GM15510 (cell line): ENCODE data around the gene PTPN21.

ENCODE experiments used
- POLR2A ChIP-seq: IDR thresholded peaks from 3 replicates; pipeline ENCODE4 v1.6.1; 2011; ENCODE audit warnings: borderline replicate concordance; ENCODE audit not compliant: insufficient read length; ENCODE audit errors: extremely low read depth

The PTPN21 gene

DNA sequence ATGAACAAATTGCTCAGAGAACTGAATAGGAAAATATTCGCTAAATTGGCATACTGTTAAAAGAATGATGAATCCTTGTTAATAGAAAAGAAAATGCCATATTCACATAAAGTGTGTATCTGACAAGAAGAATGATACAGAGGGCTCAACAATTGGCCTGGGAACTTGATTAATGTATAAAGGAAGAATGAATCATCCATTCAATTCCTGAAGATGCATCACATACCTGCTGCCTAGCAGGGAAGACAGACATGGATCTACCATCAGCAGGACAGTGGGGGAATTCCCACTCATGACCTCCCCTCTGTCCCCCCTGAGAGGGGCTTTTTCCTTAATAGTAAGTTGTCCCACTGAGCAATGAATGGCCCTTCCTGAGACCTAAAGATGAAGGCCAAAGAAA, 13.5 kb downstream of the PTPN21 start:
- TF ChIP-seq POLR2A = no peak

- TF ChIP-seq POLR2A = no peak
These were observed 19.0 kb downstream of the PTPN21 start for GRCh38 chr14:88535813-88536212.

DNA sequence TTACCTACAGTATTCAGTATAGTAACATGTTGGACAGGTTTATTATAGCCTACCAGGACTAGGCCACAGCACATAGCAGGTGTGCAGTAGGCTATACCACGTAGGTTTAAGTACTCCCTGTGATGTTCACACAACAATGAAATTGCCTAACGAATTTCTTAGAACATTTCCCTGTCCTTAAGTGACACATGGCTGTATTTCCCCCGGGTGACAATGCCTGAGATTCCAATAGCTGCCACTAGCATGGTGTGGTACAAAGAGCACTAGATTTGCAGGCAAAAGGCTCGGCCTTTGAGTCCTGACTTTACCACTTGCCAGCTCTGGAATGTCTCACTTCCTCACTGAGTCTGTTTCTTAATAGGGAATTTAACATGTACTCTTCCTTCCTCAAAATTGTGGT, 19.7 kb downstream of the PTPN21 start:
- no peak for TF ChIP-seq POLR2A

GRCh38 chr14:88533064-88533602, 21.7 kb downstream of the PTPN21 start:
- TF ChIP-seq POLR2A = no peak

GRCh38 chr14:88522393-88522792, 32.4 kb downstream of the PTPN21 start:
- TF ChIP-seq POLR2A = no peak

DNA sequence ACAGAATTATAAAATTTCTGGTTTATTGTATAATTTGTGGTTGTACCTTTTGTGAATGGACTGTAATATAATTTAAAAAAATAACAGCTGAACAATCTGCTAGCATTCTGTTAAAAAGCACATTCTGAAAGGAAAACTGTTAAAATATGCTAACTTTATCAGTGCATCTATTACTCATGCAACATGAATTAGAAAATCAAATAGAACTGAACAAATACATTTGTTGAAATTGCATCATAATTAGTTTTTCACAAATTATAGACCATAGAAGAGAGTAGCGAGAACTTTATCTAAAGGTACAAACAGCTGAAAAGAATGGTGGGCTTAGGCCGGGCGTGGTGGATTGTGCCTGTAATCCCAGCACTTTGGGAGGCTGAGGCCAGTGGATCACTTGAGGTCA, 33.0 kb downstream of the PTPN21 start:
- no peak for TF ChIP-seq POLR2A

GRCh38 chr14:88519907-88520306, 34.9 kb downstream of the PTPN21 start:
- no peak for TF ChIP-seq POLR2A

DNA sequence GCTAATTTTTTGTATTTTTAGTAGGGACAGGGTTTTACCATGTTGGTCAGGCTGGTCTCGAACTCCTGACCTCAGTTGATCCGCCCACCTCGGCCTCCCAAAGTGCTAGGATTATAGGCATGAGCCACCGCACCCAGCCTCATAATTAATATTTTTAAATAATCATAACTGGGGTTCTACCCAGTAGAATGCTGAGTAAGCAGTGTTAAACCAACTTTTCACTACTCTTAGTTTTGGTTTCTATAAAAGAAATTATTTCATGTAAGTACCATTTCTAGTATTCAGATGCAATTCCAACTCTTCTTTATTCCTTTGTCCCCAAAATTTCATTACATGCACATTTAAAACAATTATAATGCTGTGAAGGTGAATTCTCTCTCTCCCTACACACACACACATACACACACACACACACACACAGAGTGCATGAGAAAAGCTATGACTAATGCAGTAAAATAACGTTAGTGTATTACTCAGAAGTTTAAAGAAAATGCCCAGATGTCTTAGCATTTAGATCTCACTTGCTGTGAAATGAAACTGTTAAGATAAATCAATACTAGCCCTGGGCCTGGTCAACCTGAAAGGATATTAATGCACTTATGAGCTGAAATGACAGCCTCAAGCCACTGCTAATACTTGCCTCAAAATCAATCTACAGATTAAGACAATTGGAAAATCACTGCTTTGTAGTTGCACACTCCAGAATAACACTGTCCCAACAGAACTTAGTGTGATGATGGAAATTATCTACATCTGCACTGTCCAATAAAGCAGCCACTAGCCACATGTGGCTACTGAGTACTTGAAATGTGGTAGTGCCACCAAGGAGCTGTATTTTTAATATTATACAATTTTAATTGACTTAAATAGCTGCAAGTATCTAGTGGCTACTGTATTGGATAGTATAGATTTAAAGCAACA, 36.0 kb downstream of the PTPN21 start:
- no peak for TF ChIP-seq POLR2A

DNA sequence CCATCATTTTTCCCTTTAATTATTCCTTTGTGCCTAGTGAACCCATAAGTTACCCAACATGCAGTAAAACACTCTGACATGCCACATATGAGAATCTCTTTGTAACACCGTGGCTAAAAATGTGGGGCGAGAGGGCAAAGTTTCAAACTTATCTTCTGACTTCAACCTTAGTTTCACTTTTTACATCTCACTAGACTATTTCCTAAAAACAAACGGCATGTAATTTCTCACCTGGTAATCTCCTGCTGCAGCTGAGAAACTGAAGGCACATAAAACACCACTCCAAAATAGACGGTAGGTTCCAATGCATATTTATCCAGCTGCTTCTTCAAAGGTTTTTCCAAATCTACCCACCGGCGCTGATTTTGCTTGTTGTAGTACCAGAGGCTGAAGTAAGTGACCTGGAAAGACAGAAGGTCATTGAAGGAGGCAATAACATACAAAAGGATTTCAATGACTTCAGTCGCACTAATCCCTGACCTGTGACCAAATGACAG, 37.9 kb downstream of the PTPN21 start:
- no peak for TF ChIP-seq POLR2A

- no peak for TF ChIP-seq POLR2A
These were observed 39.1 kb downstream of the PTPN21 start for GRCh38 chr14:88515499-88516221.

DNA sequence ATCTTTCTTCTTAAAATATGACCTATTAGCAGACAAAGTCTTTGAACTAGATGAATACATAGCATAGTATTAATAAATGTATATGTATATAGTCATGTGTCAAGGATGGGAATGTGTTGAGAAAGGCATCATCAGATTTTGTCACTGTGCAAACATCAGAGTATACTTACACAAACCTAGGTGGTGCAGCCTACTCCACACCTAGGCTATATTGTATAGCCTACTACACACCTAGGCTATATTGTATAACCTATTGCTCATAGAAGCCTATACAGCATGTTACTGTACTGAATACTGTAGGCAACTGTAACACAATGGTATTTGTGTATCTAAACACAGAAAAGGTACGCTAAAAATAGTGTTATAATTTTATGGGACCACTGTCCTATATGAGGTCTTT, 47.6 kb downstream of the PTPN21 start:
- no peak for TF ChIP-seq POLR2A

DNA sequence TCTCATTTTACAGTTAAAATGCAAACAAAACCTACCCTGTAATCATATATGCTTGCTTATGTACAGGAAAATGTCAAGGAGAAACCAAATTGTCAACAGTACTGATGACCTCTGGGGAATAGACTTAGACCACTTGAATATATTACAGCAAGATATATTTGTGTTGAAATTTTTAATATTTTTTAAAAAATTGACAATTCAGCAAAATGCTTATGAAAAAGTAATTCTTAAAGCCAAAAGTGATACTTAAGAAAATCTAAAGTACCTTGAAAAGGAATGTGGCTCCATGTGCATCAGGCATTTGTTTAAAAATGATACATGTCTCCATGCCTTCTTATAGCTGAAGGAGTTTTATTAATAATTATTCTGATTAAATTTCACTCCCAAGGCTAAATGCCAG, 49.2 kb downstream of the PTPN21 start:
- TF ChIP-seq POLR2A = no peak

DNA sequence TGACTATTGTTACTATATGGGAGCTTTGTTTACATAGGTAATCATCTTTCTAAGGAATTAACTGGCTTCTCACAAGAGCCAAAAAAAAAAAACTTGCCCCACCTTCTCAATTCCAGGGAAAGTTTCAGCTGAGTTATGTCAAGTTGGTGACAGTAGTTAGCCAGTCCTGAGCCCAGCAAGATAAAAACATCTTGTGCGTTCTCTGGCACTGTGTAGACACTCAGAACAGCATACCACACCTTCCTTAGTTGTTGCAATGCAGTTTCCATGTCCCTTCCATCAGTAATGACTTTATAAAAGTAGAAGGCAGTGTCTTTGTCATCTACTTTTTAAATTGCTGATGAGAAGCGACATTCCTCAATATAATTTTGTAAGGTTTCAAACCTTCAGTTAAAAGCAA, 50.2 kb downstream of the PTPN21 start:
- TF ChIP-seq POLR2A = no peak

- TF ChIP-seq POLR2A = no peak
These were observed 50.9 kb downstream of the PTPN21 start for GRCh38 chr14:88503754-88504406.

DNA sequence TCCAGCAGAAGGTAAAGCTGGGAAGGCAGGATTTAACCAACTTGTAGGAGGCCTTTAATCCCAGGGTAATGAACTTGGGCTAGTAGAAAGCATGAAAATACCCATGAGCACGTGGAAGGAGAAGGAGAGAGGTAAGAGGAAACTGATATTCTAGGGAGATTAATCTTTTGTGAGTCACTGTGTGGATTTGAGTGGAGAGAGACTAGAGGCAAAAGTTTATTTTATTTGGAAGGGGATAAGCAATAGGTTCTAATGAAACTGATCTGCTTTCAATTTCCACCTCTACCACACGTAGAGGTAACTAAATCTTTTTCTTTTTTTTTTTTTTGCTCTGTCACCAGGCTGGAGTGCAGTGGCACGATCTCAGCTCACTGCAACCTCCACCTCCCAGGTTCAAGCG, 52.1 kb downstream of the PTPN21 start:
- TF ChIP-seq POLR2A = no peak
